Measurements from ENCODE around the gene THOC2. TPM values are rescaled to one million over a fixed set of nuclear protein-coding genes. Genes with fewer than 3 reads are reported as not detected.

The THOC2 gene
- total RNA-seq, 6 experiments from 2014 or later, result 24.0 to 39.8 (median 29.6) TPM

- Histone ChIP-seq H3K4me1 (no peaks in the 10 kb centered on the region), H3K27me3 (no peaks in the 10 kb centered on the region), H3K9me3 (no peaks in the 10 kb centered on the region), H3K27ac (no peak overlapping the region), H3K36me3 (peaks cover 0 to 10% (median under 1%) of the 10 kb centered on the region in 4 donors), H3K4me3 (no peak overlapping the region)
- TF ChIP-seq POLR2A (IDR thresholded peaks at IDR 0.05), result no peak
- no peak for TF ChIP-seq CTCF (IDR thresholded peaks at IDR 0.05)
- no peak for DNase-seq
- no peak for ATAC-seq
- intact Hi-C loops (cut with DNase I), result no loop called here
Observed at GRCh38 chrX:123626962-123627361, 105.9 kb downstream of the THOC2 start.

- no peak overlapping the region for H3K4me3 ChIP-seq
- no peaks in the 10 kb centered on the region for H3K9me3 ChIP-seq
- peaks cover 0 to 10% (median under 1%) of the 10 kb centered on the region in 4 donors for H3K36me3 ChIP-seq
- intact Hi-C loops (cut with DNase I), result no loop called here
- WGBS (ENCODE audit: insufficient coverage, low coverage, low lambda C conversion rate, missing lambda C conversion rate), result 74% methylated on average over 2 of the region's 2 CpGs
- TF ChIP-seq CTCF (IDR thresholded peaks at IDR 0.05), result no peak
- TF ChIP-seq POLR2A (IDR thresholded peaks at IDR 0.05), result no peak
- DNase-seq (no peak), ATAC-seq (no peak)
- no peak overlapping the region for H3K27ac ChIP-seq
- H3K4me1 ChIP-seq, result no peaks in the 10 kb centered on the region
- no peaks in the 10 kb centered on the region for H3K27me3 ChIP-seq
Observed at GRCh38 chrX:123625952-123626351, 106.9 kb downstream of the THOC2 start.

- Histone ChIP-seq H3K9me3 (no peaks in the 10 kb centered on the region), H3K4me1 (no peaks in the 10 kb centered on the region), H3K36me3 (peaks cover 0 to 14% (median under 1%) of the 10 kb centered on the region in 4 donors), H3K27me3 (no peaks in the 10 kb centered on the region), H3K27ac (no peak overlapping the region), H3K4me3 (no peak overlapping the region)
- ATAC-seq (no peak), DNase-seq (no peak)
- intact Hi-C loops (cut with DNase I), result no loop called here
- WGBS (ENCODE audit: insufficient coverage, low coverage, low lambda C conversion rate, missing lambda C conversion rate), result 46% methylated on average over 1 of the region's 1 CpG
- no peak for TF ChIP-seq CTCF (IDR thresholded peaks at IDR 0.05)
- TF ChIP-seq POLR2A (IDR thresholded peaks at IDR 0.05), result no peak
Observed at GRCh38 chrX:123625477-123625876, 107.4 kb downstream of the THOC2 start.

GRCh38 chrX:123617007-123617406, 115.8 kb downstream of the THOC2 start:
- no peak for DNase-seq
- intact Hi-C loops (cut with DNase I), result no loop called here
- Histone ChIP-seq H3K9me3 (no peaks in the 10 kb centered on the region), H3K4me3 (no peak overlapping the region), H3K27me3 (no peaks in the 10 kb centered on the region), H3K27ac (no peak overlapping the region), H3K36me3 (peaks cover 0 to 12% (median 5%) of the 10 kb centered on the region in 4 donors), H3K4me1 (no peaks in the 10 kb centered on the region)
- ATAC-seq, result no peak
- 70% methylated on average over 1 of the region's 1 CpG for WGBS (ENCODE audit: insufficient coverage, low coverage, low lambda C conversion rate, missing lambda C conversion rate)
- TF ChIP-seq CTCF (IDR thresholded peaks at IDR 0.05) (no peak), POLR2A (IDR thresholded peaks at IDR 0.05) (no peak)

GRCh38 chrX:123610915-123611314, 121.9 kb downstream of the THOC2 start:
- DNase-seq, result no peak
- Histone ChIP-seq H3K36me3 (no peaks in the 10 kb centered on the region), H3K4me3 (no peak overlapping the region), H3K9me3 (no peaks in the 10 kb centered on the region), H3K27me3 (no peaks in the 10 kb centered on the region), H3K4me1 (no peaks in the 10 kb centered on the region), H3K27ac (no peak overlapping the region)
- intact Hi-C loops (cut with DNase I), result no loop called here
- ATAC-seq, result no peak
- WGBS (ENCODE audit: insufficient coverage, low coverage, low lambda C conversion rate, missing lambda C conversion rate), result 77% methylated on average over 2 of the region's 2 CpGs
- TF ChIP-seq CTCF (IDR thresholded peaks at IDR 0.05), result no peak
- TF ChIP-seq POLR2A (IDR thresholded peaks at IDR 0.05), result no peak

Data from right lobe of liver (tissue), 6 donors.